ENCODE data around the gene HHIPL1. TPM values are rescaled to one million over a fixed set of nuclear protein-coding genes. Genes with fewer than 3 reads are reported as not detected.

Gene HHIPL1
- total RNA-seq, 2 experiments from 2014 or later = 0.15 to 0.31 TPM

DNA sequence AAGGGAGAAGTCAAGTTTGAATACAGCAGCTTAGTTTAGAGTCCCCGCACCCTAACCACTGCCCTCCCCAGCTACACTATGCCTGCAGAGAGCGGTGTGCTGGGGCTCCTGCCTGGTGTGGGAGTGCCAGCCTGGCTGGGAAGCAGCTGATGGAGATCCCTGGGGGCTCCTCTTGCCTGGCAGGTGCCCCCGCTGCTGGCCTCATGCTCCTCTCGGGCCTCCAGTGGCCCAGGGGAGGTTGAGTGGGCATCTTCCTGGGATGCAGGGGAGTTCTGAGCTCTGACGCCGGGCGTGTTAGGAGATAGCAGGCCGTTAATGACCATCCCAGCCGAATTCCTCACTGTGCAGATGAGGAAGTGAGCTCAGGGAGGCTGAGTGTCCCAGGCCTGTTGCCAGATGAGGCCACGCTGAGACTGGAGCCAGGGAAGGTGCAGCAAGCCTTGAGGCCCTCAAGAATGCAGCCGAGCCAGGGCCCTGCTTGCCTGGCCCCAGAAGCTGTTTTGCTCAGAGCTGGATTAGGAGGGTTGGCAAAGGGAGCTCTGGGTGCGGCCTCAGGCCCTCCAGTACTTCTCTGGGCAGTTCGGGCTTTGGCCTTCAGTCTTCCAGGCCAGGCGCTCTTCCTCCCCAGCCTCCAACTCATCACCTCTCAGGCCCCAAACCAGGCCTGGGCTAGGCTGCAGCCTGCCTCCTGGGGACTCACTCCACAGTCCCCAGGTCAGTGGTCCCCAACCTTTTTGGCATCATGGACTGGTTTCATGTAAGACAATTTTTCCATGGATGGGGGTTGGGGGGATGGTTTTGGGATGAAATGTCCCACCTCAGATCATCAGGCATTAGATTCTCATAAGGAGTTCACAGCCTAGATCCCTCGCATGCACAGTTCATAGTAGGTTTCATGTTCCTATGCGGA, 32.6 kb downstream of the HHIPL1 start:
- Mint-ChIP-seq H3K27ac (no peak overlapping the region), H3K36me3 (ENCODE audit: low read depth) (peaks cover 1% of the 10 kb centered on the region), H3K4me3 (no peak overlapping the region), H3K27me3 (ENCODE audit: low read depth) (peaks cover 8% of the 10 kb centered on the region), H3K9me3 (peaks cover 13% of the 10 kb centered on the region), H3K4me1 (ENCODE audit: low read depth) (peaks cover under 1% of the 10 kb centered on the region)
- intact Hi-C loops (cut with micrococcal nuclease) = no loop called here
- DNase-seq = no peak
- CTCF ChIA-PET = interaction anchor here (0.6 to 1.1 kb wide), 2 partner anchors 10 to 222 kb away, joined by 6 read pairs; no protein-coding TSS in a partner anchor

DNA sequence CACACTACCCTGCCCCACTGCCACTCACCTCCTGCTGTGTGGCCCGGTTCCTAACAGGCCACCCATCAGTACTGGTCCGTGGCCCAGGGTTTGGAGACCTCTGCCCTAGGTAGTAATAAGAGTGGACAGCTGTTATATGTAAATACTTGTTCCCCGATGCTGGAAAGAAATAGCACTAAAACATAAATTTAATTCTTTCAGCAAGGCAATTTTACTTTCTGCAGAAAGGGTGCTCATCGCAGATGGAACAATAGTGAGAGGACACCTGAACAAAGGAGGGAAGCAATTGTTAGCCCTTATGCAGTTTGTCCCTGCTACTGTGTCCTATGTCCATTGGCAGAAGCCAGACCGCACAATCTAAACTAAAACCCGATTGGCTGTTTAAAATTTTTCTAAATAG, 33.3 kb downstream of the HHIPL1 start:
- H3K9me3 Mint-ChIP-seq = peaks cover 13% of the 10 kb centered on the region
- CTCF ChIA-PET = interaction anchor here (1.1 kb wide), 1 partner anchor 10 kb away, joined by 6 read pairs; no protein-coding TSS in a partner anchor
- H3K27ac Mint-ChIP-seq = no peak overlapping the region
- H3K4me3 Mint-ChIP-seq = no peak overlapping the region
- DNase-seq = no peak
- H3K4me1 Mint-ChIP-seq (ENCODE audit: low read depth) = peaks cover 3% of the 10 kb centered on the region
- peaks cover 1% of the 10 kb centered on the region for H3K36me3 Mint-ChIP-seq (ENCODE audit: low read depth)
- intact Hi-C loops (cut with micrococcal nuclease) = no loop called here
- H3K27me3 Mint-ChIP-seq (ENCODE audit: low read depth) = peaks cover 7% of the 10 kb centered on the region

DNA sequence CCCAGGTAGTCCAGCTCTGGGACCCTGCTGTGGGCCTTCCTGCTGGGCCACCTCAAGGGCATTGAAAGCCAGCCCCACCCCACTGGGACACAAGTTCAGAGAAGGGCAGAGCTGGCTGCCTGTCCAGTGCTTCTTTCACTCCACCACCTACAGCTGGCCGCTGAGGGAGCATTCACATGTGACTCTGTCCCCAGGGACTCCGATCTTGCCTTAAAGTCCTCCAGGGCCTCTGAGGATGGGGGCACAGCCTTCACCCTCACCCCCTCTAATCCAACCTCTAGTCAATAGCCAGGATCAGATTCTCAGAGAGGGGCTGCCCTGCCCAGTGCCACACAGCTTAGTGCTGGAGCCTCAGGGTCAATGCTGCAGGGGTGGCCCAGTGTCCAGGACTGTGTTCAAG, 34.2 kb downstream of the HHIPL1 start:
- Mint-ChIP-seq H3K9me3 (peaks cover 13% of the 10 kb centered on the region), H3K36me3 (ENCODE audit: low read depth) (peaks cover 1% of the 10 kb centered on the region), H3K27me3 (ENCODE audit: low read depth) (peaks cover 7% of the 10 kb centered on the region), H3K4me1 (ENCODE audit: low read depth) (peaks cover 3% of the 10 kb centered on the region), H3K27ac (no peak overlapping the region), H3K4me3 (no peak overlapping the region)
- CTCF ChIA-PET = interaction anchor here (0.8 kb wide), 1 partner anchor 9 kb away, joined by 4 read pairs; no protein-coding TSS in a partner anchor
- DNase-seq = no peak
- intact Hi-C loops (cut with micrococcal nuclease) = no loop called here

DNA sequence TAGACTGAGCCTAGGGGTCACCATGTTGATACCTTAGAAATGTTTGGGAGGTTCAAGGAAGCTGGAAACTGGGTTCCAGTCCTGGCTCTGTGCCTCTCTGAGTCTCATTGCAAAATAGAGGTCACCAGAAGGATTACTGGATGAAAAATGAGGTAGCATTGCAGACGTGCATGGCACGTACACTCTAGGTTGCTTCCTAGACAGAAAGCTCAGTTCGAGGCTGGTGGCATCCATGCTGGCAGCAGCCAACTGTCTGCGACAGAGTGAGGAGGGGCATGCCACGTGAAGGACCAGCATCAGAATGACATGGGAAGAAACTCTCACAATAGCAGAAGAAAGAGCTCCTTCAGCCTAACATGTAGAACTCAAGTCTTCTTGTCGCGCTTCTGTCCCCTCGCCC, 34.6 kb downstream of the HHIPL1 start:
- Mint-ChIP-seq H3K27ac (no peak overlapping the region), H3K27me3 (ENCODE audit: low read depth) (peaks cover 5% of the 10 kb centered on the region), H3K4me1 (ENCODE audit: low read depth) (peaks cover 3% of the 10 kb centered on the region), H3K4me3 (no peak overlapping the region), H3K9me3 (peaks cover 13% of the 10 kb centered on the region), H3K36me3 (ENCODE audit: low read depth) (peaks cover 1% of the 10 kb centered on the region)
- CTCF ChIA-PET = interaction anchor here (0.7 to 1.5 kb wide), 3 partner anchors 8 to 205 kb away, joined by 3 to 7 read pairs (median 4); no protein-coding TSS in a partner anchor
- intact Hi-C loops (cut with micrococcal nuclease) = no loop called here
- no peak for DNase-seq

DNA sequence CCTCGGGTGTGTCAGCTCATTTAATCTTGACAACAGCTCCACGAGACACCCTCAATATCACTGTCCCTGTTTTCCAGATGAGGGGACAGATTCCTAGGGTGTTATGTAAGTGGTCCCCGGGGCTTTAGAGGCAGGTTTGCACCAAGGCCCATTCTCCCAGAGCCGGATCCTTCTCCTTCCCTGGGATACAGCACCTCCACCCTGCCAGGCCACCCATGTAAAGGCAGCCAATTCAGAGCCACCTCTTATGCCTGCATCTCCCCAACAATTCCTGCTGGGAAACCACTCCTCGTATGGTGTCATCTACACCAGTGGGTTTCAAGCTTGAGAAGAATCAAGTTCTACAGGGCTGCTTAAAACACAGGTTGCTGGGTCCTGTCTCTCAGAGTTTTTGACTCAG, 35.1 kb downstream of the HHIPL1 start:
- no peak overlapping the region for H3K27ac Mint-ChIP-seq
- peaks cover 2% of the 10 kb centered on the region for H3K27me3 Mint-ChIP-seq (ENCODE audit: low read depth)
- no peak overlapping the region for H3K4me3 Mint-ChIP-seq
- peaks cover 13% of the 10 kb centered on the region for H3K9me3 Mint-ChIP-seq
- peaks cover 3% of the 10 kb centered on the region for H3K4me1 Mint-ChIP-seq (ENCODE audit: low read depth)
- peaks cover 1% of the 10 kb centered on the region for H3K36me3 Mint-ChIP-seq (ENCODE audit: low read depth)
- no peak for DNase-seq
- intact Hi-C loops (cut with micrococcal nuclease) = loop anchor here (5.0 kb wide), 2 partner anchors 267 to 387 kb away; partner anchors contain the start of gene EVL
- CTCF ChIA-PET = interaction anchor here (0.7 to 1.5 kb wide), 3 partner anchors 10 to 205 kb away, joined by 3 to 7 read pairs (median 4); no protein-coding TSS in a partner anchor

DNA sequence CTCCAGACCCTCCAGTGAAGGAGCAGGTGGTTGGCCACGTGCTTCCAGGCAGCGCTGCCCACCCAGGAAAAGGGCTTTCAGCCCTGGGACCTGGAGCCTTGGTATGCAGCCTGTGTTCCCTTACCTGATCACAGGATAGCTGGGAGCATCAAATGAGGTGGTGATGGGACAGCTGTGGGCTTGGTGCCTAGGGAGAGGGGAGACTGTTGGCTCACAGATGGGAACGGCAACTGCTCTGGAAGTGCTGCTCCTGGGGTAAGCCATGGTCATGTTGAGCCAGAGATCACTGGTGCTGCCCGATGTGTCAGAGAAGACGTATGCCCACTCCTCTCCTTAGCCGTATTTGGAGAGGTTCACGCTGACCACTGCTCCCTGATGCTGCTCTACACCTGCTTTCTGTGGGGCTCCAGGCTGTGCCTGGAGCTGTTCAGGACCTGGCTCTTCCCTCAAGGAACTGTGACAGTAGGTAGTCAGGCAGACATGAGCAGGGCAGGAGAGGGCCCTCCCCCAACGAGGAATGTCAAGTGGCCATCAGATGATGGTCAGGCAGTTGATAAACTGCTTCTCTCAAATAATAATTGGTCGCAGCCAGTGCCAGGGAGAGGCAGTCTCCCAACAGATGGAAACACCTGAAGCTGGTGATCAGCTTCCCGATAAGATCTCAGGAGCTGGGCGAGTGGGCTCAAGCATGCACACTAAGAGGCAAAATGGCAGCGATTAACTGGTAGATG, 36.3 kb downstream of the HHIPL1 start:
- intact Hi-C loops (cut with micrococcal nuclease) = loop anchor here (5.0 kb wide), 2 partner anchors 266 to 386 kb away; partner anchors contain the start of gene EVL
- Mint-ChIP-seq H3K36me3 (ENCODE audit: low read depth) (peaks cover 1% of the 10 kb centered on the region), H3K4me3 (no peak overlapping the region), H3K9me3 (peaks cover 13% of the 10 kb centered on the region), H3K27ac (no peak overlapping the region), H3K4me1 (ENCODE audit: low read depth) (peaks cover 3% of the 10 kb centered on the region), H3K27me3 (ENCODE audit: low read depth) (peaks cover 2% of the 10 kb centered on the region)
- no peak for DNase-seq
- CTCF ChIA-PET = interaction anchor here (0.6 to 1.5 kb wide), 5 partner anchors 10 to 199 kb away, joined by 3 to 6 read pairs (median 4); no protein-coding TSS in a partner anchor

DNA sequence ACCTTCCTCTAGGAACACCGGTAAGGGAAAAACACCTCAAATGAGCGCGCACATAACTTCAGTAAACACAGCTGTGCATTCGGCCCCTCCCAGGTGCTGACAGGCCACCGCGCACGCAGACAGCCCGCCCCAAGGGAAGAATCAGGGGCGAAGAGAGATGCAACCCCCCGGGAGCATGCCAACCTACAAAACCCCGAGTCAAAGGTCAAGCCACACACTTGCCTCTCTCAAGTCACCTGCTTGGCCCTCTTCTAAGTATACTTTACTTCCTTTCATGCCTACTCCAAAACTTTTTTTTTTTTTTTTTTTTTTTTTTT, 36.9 kb downstream of the HHIPL1 start:
- CTCF ChIA-PET = interaction anchor here (1.6 kb wide), 1 partner anchor 13 kb away, joined by 5 read pairs; no protein-coding TSS in a partner anchor
- Mint-ChIP-seq H3K4me1 (ENCODE audit: low read depth) (peaks cover 3% of the 10 kb centered on the region), H3K9me3 (peaks cover 13% of the 10 kb centered on the region), H3K27me3 (ENCODE audit: low read depth) (no peaks in the 10 kb centered on the region), H3K27ac (no peak overlapping the region), H3K36me3 (ENCODE audit: low read depth) (no peaks in the 10 kb centered on the region), H3K4me3 (no peak overlapping the region)
- intact Hi-C loops (cut with micrococcal nuclease) = loop anchor here (2.0 to 5.0 kb wide), 5 partner anchors 111 to 386 kb away; partner anchors contain the start of genes EML1 and EVL
- no peak for DNase-seq

DNA sequence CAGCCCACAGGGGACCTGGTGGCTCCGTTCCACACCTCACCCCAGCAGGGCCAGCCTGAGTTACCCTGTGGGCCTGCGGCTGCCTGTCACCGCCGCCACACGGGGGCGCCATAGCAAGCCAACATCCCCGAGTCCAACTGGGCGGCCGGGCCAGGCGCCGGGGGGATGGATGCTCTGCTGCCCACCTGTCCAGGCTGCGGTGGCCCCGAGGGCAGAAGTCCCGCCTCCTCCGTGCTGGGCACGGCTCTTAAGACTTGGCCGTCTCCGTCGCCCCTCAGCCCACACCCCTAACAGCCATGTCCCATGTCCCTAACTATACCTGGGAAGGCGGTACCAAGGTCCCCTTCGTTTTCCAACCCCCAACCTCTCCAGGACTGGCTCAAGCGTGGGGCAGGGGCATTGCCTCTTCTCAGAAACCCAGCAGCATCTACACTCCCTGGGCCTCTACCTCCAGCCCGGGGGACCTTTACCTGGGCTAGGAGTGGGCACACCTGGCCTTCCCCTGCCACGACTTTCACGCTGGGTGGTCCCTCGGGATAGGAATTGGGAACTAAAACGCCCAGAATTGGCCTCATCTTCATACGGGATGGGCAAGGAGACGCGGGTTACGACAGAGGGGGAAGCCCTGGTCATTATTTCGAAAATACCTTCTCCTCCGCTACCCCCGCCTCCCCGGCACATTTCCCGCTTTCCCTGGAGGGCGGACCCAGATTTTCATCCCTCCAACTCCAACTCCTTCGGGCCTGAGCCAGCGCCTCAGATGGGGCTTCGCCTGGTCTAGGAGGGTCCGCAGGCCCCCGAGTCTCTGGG, 38.1 kb downstream of the HHIPL1 start:
- CTCF ChIA-PET = interaction anchor here (0.7 to 1.8 kb wide), 7 partner anchors 14 to 248 kb away, joined by 3 to 6 read pairs (median 5); partner anchors contain the start of gene EML1
- peaks cover 3% of the 10 kb centered on the region for H3K27me3 Mint-ChIP-seq (ENCODE audit: low read depth)
- intact Hi-C loops (cut with micrococcal nuclease) = loop anchor here (1.0 to 5.0 kb wide), 7 partner anchors 110 to 510 kb away; partner anchors contain the start of genes EML1 and EVL
- H3K9me3 Mint-ChIP-seq = peaks cover 10% of the 10 kb centered on the region
- peak overlapping the region; percentile 17 for H3K27ac Mint-ChIP-seq
- no peaks in the 10 kb centered on the region for H3K36me3 Mint-ChIP-seq (ENCODE audit: low read depth)
- peaks cover 3% of the 10 kb centered on the region for H3K4me1 Mint-ChIP-seq (ENCODE audit: low read depth)
- peak overlapping the region; percentile 87 for H3K4me3 Mint-ChIP-seq
- peak; percentile 88 for DNase-seq

DNA sequence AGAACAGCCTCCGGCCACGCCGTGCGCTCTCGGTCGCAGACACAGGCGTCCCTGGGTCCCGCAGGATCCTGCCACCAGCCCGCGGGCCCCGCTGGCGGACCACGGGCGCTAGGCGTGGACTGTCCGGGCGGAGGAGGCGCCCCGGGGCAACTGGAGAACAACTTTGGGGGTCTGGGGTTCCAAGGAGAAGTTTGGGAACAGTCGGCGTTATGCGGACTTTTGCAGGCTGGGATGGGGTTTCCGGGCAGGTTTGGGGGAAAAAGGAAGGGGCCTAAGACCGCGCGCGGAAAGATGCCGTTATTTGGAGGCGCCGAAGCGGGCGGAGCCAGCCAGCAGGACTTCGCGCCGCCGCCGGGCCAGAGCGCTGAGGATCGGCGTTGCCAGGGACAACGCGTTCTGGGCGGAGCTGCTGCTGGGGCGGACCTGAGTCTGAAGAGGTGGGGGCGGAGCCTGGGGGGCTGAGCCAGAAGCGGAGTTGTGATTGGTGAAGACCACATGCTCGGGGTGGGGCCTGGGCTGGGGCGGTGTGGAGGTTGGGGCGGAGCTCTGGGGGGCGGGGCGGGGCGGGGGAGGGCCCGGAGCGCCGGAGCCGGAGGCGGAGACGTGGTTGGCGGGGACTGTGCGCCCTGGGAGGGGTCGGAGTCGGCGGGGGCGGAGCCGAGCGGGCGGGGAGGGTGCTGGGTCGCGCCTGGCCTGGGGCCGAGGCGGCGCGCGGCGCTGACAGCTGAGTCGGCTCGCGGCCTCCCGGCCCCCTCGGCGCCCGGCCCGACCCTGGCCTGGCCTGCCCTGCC, 38.9 kb downstream of the HHIPL1 start, which contains the start of gene CYP46A1:
Gene CYP46A1, plus strand, starts transcription at position 680 of the 791 bp plus-strand sequence. CDS start 120 bp downstream, outside the sequence.
- intact Hi-C loops (cut with micrococcal nuclease) = loop anchor here (1.0 to 5.0 kb wide), 9 partner anchors 80 to 509 kb away; partner anchors contain the start of genes CCDC85C, CCNK, EML1 and EVL
- H3K27ac Mint-ChIP-seq = peak within 1 kb of the TSS; percentile 66
- H3K4me3 Mint-ChIP-seq = peak within 1 kb of the TSS; percentile 87
- H3K27me3 Mint-ChIP-seq (ENCODE audit: low read depth) = peaks cover 4% of the 10 kb centered on the region
- no peaks in the 10 kb centered on the region for H3K36me3 Mint-ChIP-seq (ENCODE audit: low read depth)
- peaks cover 2% of the 10 kb centered on the region for H3K9me3 Mint-ChIP-seq
- CTCF ChIA-PET = interaction anchor here (0.9 to 1.8 kb wide), 5 partner anchors 15 to 192 kb away, joined by 3 to 6 read pairs (median 5); partner anchors contain the start of gene EML1
- peak; percentile 100 for DNase-seq
- H3K4me1 Mint-ChIP-seq (ENCODE audit: low read depth) = peaks cover 4% of the 10 kb centered on the region

DNA sequence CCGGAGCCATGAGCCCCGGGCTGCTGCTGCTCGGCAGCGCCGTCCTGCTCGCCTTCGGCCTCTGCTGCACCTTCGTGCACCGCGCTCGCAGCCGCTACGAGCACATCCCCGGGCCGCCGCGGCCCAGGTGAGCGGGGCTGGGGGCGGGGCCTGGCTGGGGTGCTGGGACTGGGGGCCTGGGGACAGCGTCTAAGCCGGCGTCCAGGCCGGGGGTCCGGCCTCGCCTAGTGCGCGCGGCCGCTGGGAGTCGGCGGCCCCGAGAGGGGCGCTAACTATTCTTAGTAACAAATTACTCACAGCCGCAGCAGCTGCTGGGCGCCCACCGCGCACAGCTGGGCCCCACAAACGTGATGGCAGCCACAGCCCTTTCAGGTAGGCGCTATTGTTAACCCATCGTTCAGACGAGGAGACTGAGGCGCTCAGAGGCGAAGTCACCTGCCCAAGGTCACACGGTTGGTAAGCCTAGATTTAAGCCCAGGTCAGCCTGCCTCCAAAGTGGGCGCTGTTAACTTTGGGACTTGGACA, 39.5 kb downstream of the HHIPL1 start:
- DNase-seq = no peak
- Mint-ChIP-seq H3K27me3 (ENCODE audit: low read depth) (peaks cover 8% of the 10 kb centered on the region), H3K9me3 (no peaks in the 10 kb centered on the region), H3K4me3 (no peak overlapping the region), H3K36me3 (ENCODE audit: low read depth) (no peaks in the 10 kb centered on the region), H3K27ac (no peak overlapping the region), H3K4me1 (ENCODE audit: low read depth) (peaks cover 4% of the 10 kb centered on the region)
- CTCF ChIA-PET = interaction anchor here (1.6 kb wide), 1 partner anchor 17 kb away, joined by 3 read pairs; no protein-coding TSS in a partner anchor
- intact Hi-C loops (cut with micrococcal nuclease) = loop anchor here (1.0 to 5.0 kb wide), 4 partner anchors 80 to 383 kb away; partner anchors contain the start of genes CCDC85C, CCNK and EVL
